Cerebellar cortex (tissue), 1 donor: ENCODE measurements around the gene ZBED4.

Experiments
- DNase-seq: peaks from one replicate; pipeline ENCODE4 v3.0.0-alpha.2; 2015; ENCODE audit warnings: low spot score

The ZBED4 gene

GRCh38 chr22:49920859-49921258, 67.2 kb downstream of the ZBED4 start:
- DNase-seq: no peak

- no peak for DNase-seq
These were observed 68.0 kb downstream of the ZBED4 start for GRCh38 chr22:49921508-49922278.

- DNase-seq: no peak
These were observed 68.8 kb downstream of the ZBED4 start for GRCh38 chr22:49922484-49922883.

GRCh38 chr22:49922926-49923325, 69.3 kb downstream of the ZBED4 start:
- DNase-seq: no peak

GRCh38 chr22:49923445-49923844, 69.8 kb downstream of the ZBED4 start:
- no peak for DNase-seq

- no peak for DNase-seq
These were observed 70.6 kb downstream of the ZBED4 start for GRCh38 chr22:49924113-49924833.

GRCh38 chr22:49925525-49926128, 72.0 kb downstream of the ZBED4 start:
- no peak for DNase-seq

- no peak for DNase-seq
These were observed 73.3 kb downstream of the ZBED4 start for GRCh38 chr22:49926916-49927315.

GRCh38 chr22:49927483-49928184, 74.0 kb downstream of the ZBED4 start:
- no peak for DNase-seq

GRCh38 chr22:49928185-49928495, 74.5 kb downstream of the ZBED4 start:
- DNase-seq: no peak

GRCh38 chr22:49928555-49929210, 75.0 kb downstream of the ZBED4 start:
- no peak for DNase-seq

- DNase-seq: peak; percentile 43
These were observed 75.8 kb downstream of the ZBED4 start for GRCh38 chr22:49929211-49929979.

- DNase-seq: no peak
These were observed 76.4 kb downstream of the ZBED4 start for GRCh38 chr22:49929994-49930575.

- peak; percentile 85 for DNase-seq
These were observed 77.2 kb downstream of the ZBED4 start for GRCh38 chr22:49930596-49931412.

GRCh38 chr22:49933236-49934159, 79.9 kb downstream of the ZBED4 start:
- peak; percentile 56 for DNase-seq

- no peak for DNase-seq
These were observed 80.7 kb downstream of the ZBED4 start for GRCh38 chr22:49934160-49934890.

GRCh38 chr22:49934891-49935557, 81.4 kb downstream of the ZBED4 start:
- no peak for DNase-seq

GRCh38 chr22:49935561-49935960, 81.9 kb downstream of the ZBED4 start:
- no peak for DNase-seq
